ENCODE data around the gene TIMM44. TPM values are rescaled to one million over a fixed set of nuclear protein-coding genes. Genes with fewer than 3 reads are reported as not detected.
A peak's percentile ranks its signal among the peaks of the same experiment; 100 is the strongest.

The TIMM44 gene
- total RNA-seq, 4 donors from 2014 or later, result 65.7 to 108 (median 86.4) TPM

GRCh38 chr19:7987114-7987768 is 43.8 kb upstream of the TIMM44 start:
- H3K9me3 ChIP-seq, result no peaks in the 10 kb centered on the region
- no peaks in the 10 kb centered on the region for H3K27me3 ChIP-seq
- TF ChIP-seq EP300 (IDR thresholded peaks at IDR 0.05) (no peak), POLR2AphosphoS5 (IDR thresholded peaks at IDR 0.05) (no peak), POLR2A (IDR thresholded peaks at IDR 0.05) (no peak), CTCF (IDR thresholded peaks at IDR 0.05) (no peak)
- H3K36me3 ChIP-seq, result peaks cover 0 to 97% of the 10 kb centered on the region in 2 donors
- WGBS, 2 donors (ENCODE audit: low coverage in 1 of 2), result 60 to 74% methylated on average over 1 to 14 of the region's 17 CpGs
- ATAC-seq, result no peak
- no peak overlapping the region for H3K4me3 ChIP-seq
- H3K4me1 ChIP-seq, result peaks cover 0 to 34% (median 5%) of the 10 kb centered on the region in 3 donors
- peak overlapping the region in 1 of 4 donors; percentile 46 for H3K27ac ChIP-seq

GRCh38 chr19:7986321-7987113 is 43.1 kb upstream of the TIMM44 start:
- no peak overlapping the region for H3K27ac ChIP-seq
- TF ChIP-seq POLR2A (IDR thresholded peaks at IDR 0.05) (no peak), CTCF (IDR thresholded peaks at IDR 0.05) (no peak), EP300 (IDR thresholded peaks at IDR 0.05) (no peak), POLR2AphosphoS5 (IDR thresholded peaks at IDR 0.05) (no peak)
- ATAC-seq, result no peak
- peaks cover 0 to 99% of the 10 kb centered on the region in 2 donors for H3K36me3 ChIP-seq
- H3K27me3 ChIP-seq, result no peaks in the 10 kb centered on the region
- H3K4me3 ChIP-seq, result no peak overlapping the region
- WGBS, 2 donors (ENCODE audit: low coverage in 1 of 2), result 68 to 74% methylated on average over 3 to 22 of the region's 23 CpGs
- no peaks in the 10 kb centered on the region for H3K9me3 ChIP-seq
- H3K4me1 ChIP-seq, result peaks cover 0 to 34% (median 5%) of the 10 kb centered on the region in 3 donors

GRCh38 chr19:7985481-7985911 is 42.0 kb upstream of the TIMM44 start:
- Histone ChIP-seq H3K4me1 (peaks cover 0 to 34% (median 5%) of the 10 kb centered on the region in 3 donors), H3K36me3 (peaks cover 0 to 99% of the 10 kb centered on the region in 2 donors), H3K9me3 (no peaks in the 10 kb centered on the region), H3K27ac (no peak overlapping the region), H3K4me3 (no peak overlapping the region), H3K27me3 (no peaks in the 10 kb centered on the region)
- ATAC-seq, result no peak
- TF ChIP-seq POLR2A (IDR thresholded peaks at IDR 0.05) (no peak), CTCF (IDR thresholded peaks at IDR 0.05) (no peak), EP300 (IDR thresholded peaks at IDR 0.05) (no peak), POLR2AphosphoS5 (IDR thresholded peaks at IDR 0.05) (no peak)
- WGBS, 2 donors (ENCODE audit: low coverage in 1 of 2), result 80% methylated on average over 1 of the region's 7 CpGs; no CpG with 5 or more reads in 1 of the 2 donors

- 75% methylated on average over 2 of the region's 14 CpGs; no CpG with 5 or more reads in 1 of the 2 donors for WGBS, 2 donors (ENCODE audit: low coverage in 1 of 2)
- H3K9me3 ChIP-seq, result no peaks in the 10 kb centered on the region
- no peak for ATAC-seq
- no peak overlapping the region for H3K4me3 ChIP-seq
- peaks cover 0 to 99% of the 10 kb centered on the region in 2 donors for H3K36me3 ChIP-seq
- TF ChIP-seq POLR2AphosphoS5 (IDR thresholded peaks at IDR 0.05) (no peak), EP300 (IDR thresholded peaks at IDR 0.05) (no peak), POLR2A (IDR thresholded peaks at IDR 0.05) (no peak), CTCF (IDR thresholded peaks at IDR 0.05) (no peak)
- H3K4me1 ChIP-seq, result peaks cover 0 to 34% (median 5%) of the 10 kb centered on the region in 3 donors
- no peaks in the 10 kb centered on the region for H3K27me3 ChIP-seq
- H3K27ac ChIP-seq, result no peak overlapping the region
These were observed 40.8 kb upstream of the TIMM44 start for GRCh38 chr19:7983995-7984837.

Measured in gastroesophageal sphincter (tissue), 4 donors.